ENCODE data around the gene NEDD1.

The NEDD1 gene

DNA sequence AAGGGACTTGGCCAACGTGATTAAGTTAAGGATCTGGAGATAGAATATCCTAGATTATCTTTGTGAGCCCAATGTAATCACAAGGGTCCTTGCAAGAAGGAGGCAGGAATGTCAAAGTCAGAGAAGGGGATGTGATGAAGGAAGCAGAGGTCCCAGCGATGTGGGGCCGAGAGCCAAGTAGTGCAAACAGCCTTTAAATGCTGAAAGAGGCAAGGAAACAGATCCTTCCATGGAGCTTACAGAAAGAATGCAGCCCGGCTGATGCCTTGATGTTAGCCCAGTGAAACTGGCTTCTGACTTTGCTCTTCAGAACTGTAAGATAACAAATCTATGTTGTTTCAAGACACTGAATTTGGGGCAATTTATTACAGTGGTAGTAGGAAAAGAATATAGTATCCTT is 74.9 kb downstream of the NEDD1 start:
- H3K4me3 ChIP-seq (ENCODE audit: extremely low read depth, insufficient read depth, low read length, poor library complexity, severe bottlenecking): no peak overlapping the region
- H3K9me3 ChIP-seq (ENCODE audit: control insufficient read depth, low read length): no peaks in the 10 kb centered on the region
- peaks cover 7% of the 10 kb centered on the region for H3K4me1 ChIP-seq (ENCODE audit: control insufficient read depth, insufficient read depth, low read length, poor library complexity, severe bottlenecking)
- H3K36me3 ChIP-seq (ENCODE audit: control insufficient read depth, insufficient read depth, low read length): no peaks in the 10 kb centered on the region
- WGBS, 2 experiments (ENCODE audit: insufficient coverage in 2 of 2): 79 to 92% methylated on average over 2 to 4 of the region's 4 CpGs
- H3K27ac ChIP-seq (ENCODE audit: low read depth, low read length, severe bottlenecking): no peak overlapping the region

DNA sequence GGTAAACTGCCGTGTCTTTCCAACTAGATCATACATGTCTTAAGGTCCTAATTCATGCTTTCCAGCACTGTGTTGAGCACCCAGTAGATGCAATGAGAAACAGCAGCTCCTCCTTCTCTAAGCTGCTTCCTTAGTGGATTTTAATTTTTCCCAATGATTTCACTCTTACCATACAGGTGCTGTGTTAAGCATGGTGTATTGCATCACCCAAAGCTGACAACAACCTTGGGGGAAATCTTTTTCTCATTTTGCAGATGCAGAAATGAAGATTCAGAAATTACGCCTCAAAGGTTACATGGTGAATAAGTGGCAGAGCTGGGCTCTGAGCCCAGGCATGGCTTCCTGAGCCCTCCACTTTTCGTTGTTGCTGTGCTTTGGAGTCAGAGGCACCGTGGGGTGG is 75.6 kb downstream of the NEDD1 start:
- peaks cover 7% of the 10 kb centered on the region for H3K4me1 ChIP-seq (ENCODE audit: control insufficient read depth, insufficient read depth, low read length, poor library complexity, severe bottlenecking)
- H3K4me3 ChIP-seq (ENCODE audit: extremely low read depth, insufficient read depth, low read length, poor library complexity, severe bottlenecking): no peak overlapping the region
- no peak overlapping the region for H3K27ac ChIP-seq (ENCODE audit: low read depth, low read length, severe bottlenecking)
- 83 to 97% methylated on average over 3 to 4 of the region's 4 CpGs for WGBS, 2 experiments (ENCODE audit: insufficient coverage in 2 of 2)
- no peaks in the 10 kb centered on the region for H3K9me3 ChIP-seq (ENCODE audit: control insufficient read depth, low read length)
- H3K36me3 ChIP-seq (ENCODE audit: control insufficient read depth, insufficient read depth, low read length): no peaks in the 10 kb centered on the region

DNA sequence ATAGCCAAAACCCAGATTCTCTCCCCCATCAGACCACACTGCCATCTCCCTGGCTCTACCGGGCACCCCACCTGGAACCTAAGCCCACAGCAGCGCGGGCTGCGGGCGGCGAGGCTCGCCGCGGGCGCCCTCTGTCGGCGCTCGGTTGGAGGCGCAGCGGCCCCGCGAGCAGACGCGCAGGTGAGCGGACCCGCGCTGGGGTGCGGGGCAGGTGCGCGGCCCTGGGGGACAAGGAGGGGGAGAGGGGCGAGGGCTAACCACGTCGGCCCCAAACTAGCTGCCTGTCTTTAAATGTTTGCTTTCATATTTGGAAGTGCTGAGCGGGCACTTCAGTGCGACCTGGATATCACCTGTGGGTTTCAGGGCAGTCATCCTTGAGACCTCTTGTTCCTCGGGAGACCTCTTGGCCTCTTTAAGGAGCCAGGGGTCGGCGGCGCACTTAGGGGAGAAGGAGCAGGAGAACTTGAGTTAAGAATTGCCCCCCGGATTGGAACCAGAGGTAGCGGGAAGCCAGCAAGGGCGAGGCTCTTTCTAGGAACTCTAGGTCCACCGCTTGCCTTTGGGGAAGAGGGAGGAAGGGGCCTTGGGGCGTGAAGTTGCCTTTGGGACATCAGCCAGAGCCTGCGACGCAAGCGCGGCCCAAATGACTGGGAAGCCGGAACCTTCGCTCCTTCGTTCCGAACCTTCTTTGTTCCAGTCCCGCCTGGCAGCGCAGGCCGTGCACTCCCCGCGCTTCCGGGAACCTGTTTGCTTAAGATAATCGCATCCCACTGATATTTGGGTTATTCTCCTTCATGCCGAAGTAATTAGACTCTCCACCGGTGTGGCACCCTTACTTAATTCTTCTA is 78.7 kb downstream of the NEDD1 start:
- Histone ChIP-seq H3K27ac (ENCODE audit: low read depth, low read length, severe bottlenecking) (no peak overlapping the region), H3K4me1 (ENCODE audit: control insufficient read depth, insufficient read depth, low read length, poor library complexity, severe bottlenecking) (peaks cover 5% of the 10 kb centered on the region), H3K9me3 (ENCODE audit: control insufficient read depth, low read length) (no peaks in the 10 kb centered on the region), H3K4me3 (ENCODE audit: extremely low read depth, insufficient read depth, low read length, poor library complexity, severe bottlenecking) (peak overlapping the region; percentile 32), H3K36me3 (ENCODE audit: control insufficient read depth, insufficient read depth, low read length) (no peaks in the 10 kb centered on the region)
- WGBS, 2 experiments (ENCODE audit: insufficient coverage in 2 of 2): 8 to 9% methylated on average over 46 to 50 of the region's 56 CpGs

DNA sequence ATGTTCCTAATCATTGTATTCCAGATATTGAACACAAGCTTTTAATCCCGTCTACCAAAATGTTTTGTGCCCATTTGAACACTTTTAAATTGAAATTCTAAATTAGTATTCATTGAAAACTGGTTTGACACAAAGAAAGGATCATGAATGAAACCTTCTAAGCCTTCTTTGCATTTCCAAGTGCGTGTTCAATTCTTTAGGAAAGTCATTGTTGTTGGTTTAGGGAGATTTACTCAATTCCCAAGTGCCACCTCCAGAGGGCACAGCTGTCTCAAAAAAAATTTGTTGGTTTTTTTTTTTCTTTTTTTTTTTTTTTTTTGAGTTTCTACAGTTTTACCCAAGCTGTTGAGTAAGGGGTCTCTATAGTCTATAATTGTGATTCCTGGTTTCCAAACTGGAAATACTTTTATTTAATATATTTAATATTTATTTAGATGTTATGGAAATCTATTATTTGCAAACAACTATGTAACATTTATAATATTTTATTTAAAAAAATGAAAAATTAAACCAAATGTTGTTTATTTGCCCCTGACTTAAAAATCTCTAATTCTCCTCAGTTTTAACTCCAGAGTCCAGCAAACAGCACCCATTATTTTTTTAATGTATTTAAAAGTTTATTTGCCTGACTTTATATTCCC is 79.9 kb downstream of the NEDD1 start:
- no peaks in the 10 kb centered on the region for H3K9me3 ChIP-seq (ENCODE audit: control insufficient read depth, low read length)
- H3K27ac ChIP-seq (ENCODE audit: low read depth, low read length, severe bottlenecking): no peak overlapping the region
- H3K4me1 ChIP-seq (ENCODE audit: control insufficient read depth, insufficient read depth, low read length, poor library complexity, severe bottlenecking): no peaks in the 10 kb centered on the region
- H3K4me3 ChIP-seq (ENCODE audit: extremely low read depth, insufficient read depth, low read length, poor library complexity, severe bottlenecking): no peak overlapping the region
- H3K36me3 ChIP-seq (ENCODE audit: control insufficient read depth, insufficient read depth, low read length): no peaks in the 10 kb centered on the region
- WGBS, 2 experiments (ENCODE audit: insufficient coverage in 2 of 2): no CpG with 5 or more reads among the region's 2 CpGs

DNA sequence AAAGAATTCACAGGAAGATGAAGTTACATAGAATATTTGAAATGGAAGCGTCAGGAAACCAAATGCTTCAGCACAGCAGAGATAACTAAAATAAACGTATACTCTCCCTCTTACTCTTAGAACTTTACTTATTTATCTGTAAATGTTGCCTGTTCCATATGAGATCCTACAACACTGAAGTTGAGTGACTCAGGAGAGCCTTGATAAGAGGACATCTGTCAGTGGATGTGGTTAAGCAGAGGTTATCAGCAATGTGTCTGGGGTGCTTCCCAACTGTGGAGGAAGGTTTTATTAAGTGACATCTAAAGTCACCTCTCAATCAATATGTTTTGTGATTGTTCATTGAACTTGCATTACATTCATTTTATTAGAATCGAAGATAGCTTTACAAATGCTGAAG is 81.9 kb downstream of the NEDD1 start:
- H3K9me3 ChIP-seq (ENCODE audit: control insufficient read depth, low read length): no peaks in the 10 kb centered on the region
- no peak overlapping the region for H3K27ac ChIP-seq (ENCODE audit: low read depth, low read length, severe bottlenecking)
- no peaks in the 10 kb centered on the region for H3K4me1 ChIP-seq (ENCODE audit: control insufficient read depth, insufficient read depth, low read length, poor library complexity, severe bottlenecking)
- 67% methylated on average over 1 of the region's 3 CpGs; no CpG with 5 or more reads in 1 of the 2 experiments for WGBS, 2 experiments (ENCODE audit: insufficient coverage in 2 of 2)
- H3K36me3 ChIP-seq (ENCODE audit: control insufficient read depth, insufficient read depth, low read length): no peaks in the 10 kb centered on the region
- no peak overlapping the region for H3K4me3 ChIP-seq (ENCODE audit: extremely low read depth, insufficient read depth, low read length, poor library complexity, severe bottlenecking)

DNA sequence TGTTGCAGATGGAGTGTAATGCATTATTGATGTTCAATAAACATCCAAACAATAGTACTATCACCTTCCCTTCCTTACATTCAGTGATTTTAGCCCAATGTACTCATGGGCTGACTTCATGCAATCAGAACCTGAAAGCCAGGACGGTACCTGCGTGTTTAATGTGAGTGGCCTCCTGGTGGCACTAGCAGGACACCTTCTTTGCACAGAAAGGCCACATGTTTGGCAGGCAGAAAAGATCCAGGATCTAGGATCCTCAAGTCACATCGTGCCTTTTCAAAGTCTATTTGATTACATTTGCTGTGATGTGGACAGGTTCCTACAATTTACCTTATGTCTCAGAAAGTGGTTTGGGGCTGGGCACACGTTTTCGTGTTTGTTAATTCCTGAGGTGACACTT is 82.9 kb downstream of the NEDD1 start:
- H3K36me3 ChIP-seq (ENCODE audit: control insufficient read depth, insufficient read depth, low read length): no peaks in the 10 kb centered on the region
- H3K9me3 ChIP-seq (ENCODE audit: control insufficient read depth, low read length): no peaks in the 10 kb centered on the region
- 65 to 80% methylated on average over 4 to 5 of the region's 5 CpGs for WGBS, 2 experiments (ENCODE audit: insufficient coverage in 2 of 2)
- no peak overlapping the region for H3K27ac ChIP-seq (ENCODE audit: low read depth, low read length, severe bottlenecking)
- no peak overlapping the region for H3K4me3 ChIP-seq (ENCODE audit: extremely low read depth, insufficient read depth, low read length, poor library complexity, severe bottlenecking)
- no peaks in the 10 kb centered on the region for H3K4me1 ChIP-seq (ENCODE audit: control insufficient read depth, insufficient read depth, low read length, poor library complexity, severe bottlenecking)

DNA sequence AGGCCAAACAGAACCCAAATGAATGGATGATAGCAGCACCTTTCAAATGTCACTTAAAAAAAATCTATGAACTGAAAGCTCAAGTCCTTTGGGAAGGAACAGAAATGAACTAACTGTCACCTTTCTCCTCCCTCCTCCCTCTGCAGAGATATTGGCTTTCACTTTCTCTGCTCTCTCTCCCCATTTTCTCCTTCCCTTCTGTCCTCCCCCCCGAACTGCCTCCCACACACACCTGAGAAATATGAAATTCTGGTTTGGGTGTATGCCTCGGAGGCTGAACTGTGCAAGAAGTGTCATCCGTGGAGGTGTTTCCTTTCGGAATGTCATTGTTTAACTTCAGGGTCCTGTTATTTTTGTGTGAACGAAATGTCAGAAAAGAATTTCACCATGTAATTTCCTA is 87.8 kb downstream of the NEDD1 start:
- H3K4me3 ChIP-seq (ENCODE audit: extremely low read depth, insufficient read depth, low read length, poor library complexity, severe bottlenecking): no peak overlapping the region
- H3K9me3 ChIP-seq (ENCODE audit: control insufficient read depth, low read length): no peaks in the 10 kb centered on the region
- no CpG with 5 or more reads among the region's 5 CpGs for WGBS, 2 experiments (ENCODE audit: insufficient coverage in 2 of 2)
- no peaks in the 10 kb centered on the region for H3K4me1 ChIP-seq (ENCODE audit: control insufficient read depth, insufficient read depth, low read length, poor library complexity, severe bottlenecking)
- no peaks in the 10 kb centered on the region for H3K36me3 ChIP-seq (ENCODE audit: control insufficient read depth, insufficient read depth, low read length)
- H3K27ac ChIP-seq (ENCODE audit: low read depth, low read length, severe bottlenecking): no peak overlapping the region

DNA sequence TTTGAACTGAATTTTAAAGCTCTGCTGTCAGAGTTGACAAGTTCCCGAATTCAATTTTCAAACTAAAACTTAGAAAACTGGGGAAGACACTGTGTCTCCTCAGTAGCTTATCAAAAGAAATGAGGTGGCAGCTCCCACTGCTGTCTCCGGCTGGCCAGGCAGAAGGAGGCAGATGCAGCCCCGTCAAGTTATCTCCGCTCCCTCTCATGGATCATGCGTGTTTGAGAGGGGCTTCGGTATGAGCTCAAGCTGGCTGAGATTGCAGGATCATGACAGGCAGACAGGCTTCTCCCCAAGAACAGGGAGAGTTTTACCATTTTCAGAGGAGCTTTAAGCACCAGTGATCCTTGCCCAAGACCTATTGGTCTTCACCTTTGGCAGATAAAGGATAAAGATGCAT is 88.8 kb downstream of the NEDD1 start:
- WGBS, 2 experiments (ENCODE audit: insufficient coverage in 2 of 2): 80 to 82% methylated on average over 1 to 4 of the region's 6 CpGs
- H3K4me1 ChIP-seq (ENCODE audit: control insufficient read depth, insufficient read depth, low read length, poor library complexity, severe bottlenecking): no peaks in the 10 kb centered on the region
- no peaks in the 10 kb centered on the region for H3K36me3 ChIP-seq (ENCODE audit: control insufficient read depth, insufficient read depth, low read length)
- no peaks in the 10 kb centered on the region for H3K9me3 ChIP-seq (ENCODE audit: control insufficient read depth, low read length)
- no peak overlapping the region for H3K4me3 ChIP-seq (ENCODE audit: extremely low read depth, insufficient read depth, low read length, poor library complexity, severe bottlenecking)
- no peak overlapping the region for H3K27ac ChIP-seq (ENCODE audit: low read depth, low read length, severe bottlenecking)

DNA sequence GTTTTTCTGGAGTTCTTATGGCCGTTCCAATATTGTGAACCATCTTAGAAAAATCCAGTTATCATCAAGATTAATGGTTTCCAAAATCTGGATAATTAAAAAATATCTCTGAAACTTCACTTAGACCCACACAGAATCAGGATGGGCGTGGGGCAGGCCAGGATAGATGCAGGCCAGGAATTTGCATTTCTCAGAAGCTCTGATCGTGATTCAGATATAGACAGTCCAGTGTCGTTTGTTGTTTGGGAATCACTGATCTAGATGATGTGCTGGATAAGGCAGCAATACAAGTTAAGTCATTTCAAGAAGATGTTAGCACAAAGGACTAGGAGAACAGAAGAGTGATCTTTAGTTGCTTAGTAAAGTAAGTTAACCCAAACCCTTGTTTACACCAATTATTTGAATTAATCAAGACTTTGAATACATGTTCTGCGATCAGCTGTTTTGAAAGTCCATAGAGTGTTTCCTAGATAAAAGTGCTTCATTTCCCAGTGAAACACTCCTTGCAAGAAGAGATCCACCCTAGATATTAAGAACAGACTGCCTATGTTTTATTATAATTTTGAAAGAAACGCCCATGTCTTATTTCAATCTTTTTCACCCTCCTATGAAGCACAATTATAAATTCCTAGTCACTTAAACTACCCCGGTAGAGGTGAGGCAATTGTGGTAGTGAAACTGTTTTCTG is 90.9 kb downstream of the NEDD1 start:
- H3K27ac ChIP-seq (ENCODE audit: low read depth, low read length, severe bottlenecking): no peak overlapping the region
- no peaks in the 10 kb centered on the region for H3K36me3 ChIP-seq (ENCODE audit: control insufficient read depth, insufficient read depth, low read length)
- WGBS, 2 experiments (ENCODE audit: insufficient coverage in 2 of 2): 92 to 96% methylated on average over 3 of the region's 7 CpGs
- no peaks in the 10 kb centered on the region for H3K9me3 ChIP-seq (ENCODE audit: control insufficient read depth, low read length)
- no peaks in the 10 kb centered on the region for H3K4me1 ChIP-seq (ENCODE audit: control insufficient read depth, insufficient read depth, low read length, poor library complexity, severe bottlenecking)
- no peak overlapping the region for H3K4me3 ChIP-seq (ENCODE audit: extremely low read depth, insufficient read depth, low read length, poor library complexity, severe bottlenecking)

DNA sequence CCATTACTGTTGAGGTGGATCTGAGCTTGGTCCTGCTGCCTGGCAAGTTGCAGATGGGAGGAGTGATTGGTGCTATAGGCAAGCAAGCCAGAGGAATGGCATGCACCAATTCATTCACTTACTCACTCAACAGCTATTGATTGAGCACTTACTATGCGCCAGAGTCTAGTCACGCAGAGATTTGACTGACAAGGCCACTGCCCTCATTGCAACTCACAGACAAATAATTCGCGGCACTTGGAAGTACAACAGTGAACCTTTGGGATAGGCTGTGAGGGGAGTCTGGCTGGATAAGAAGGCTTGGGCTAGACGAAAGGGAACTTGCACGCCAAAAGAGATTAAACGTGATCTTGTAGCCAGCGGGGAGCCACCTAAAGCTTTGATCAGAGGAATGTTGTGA is 96.2 kb downstream of the NEDD1 start:
- H3K36me3 ChIP-seq (ENCODE audit: control insufficient read depth, insufficient read depth, low read length): no peaks in the 10 kb centered on the region
- no peak overlapping the region for H3K4me3 ChIP-seq (ENCODE audit: extremely low read depth, insufficient read depth, low read length, poor library complexity, severe bottlenecking)
- H3K9me3 ChIP-seq (ENCODE audit: control insufficient read depth, low read length): no peaks in the 10 kb centered on the region
- 88 to 91% methylated on average over 8 of the region's 8 CpGs for WGBS, 2 experiments (ENCODE audit: insufficient coverage in 2 of 2)
- H3K27ac ChIP-seq (ENCODE audit: low read depth, low read length, severe bottlenecking): no peak overlapping the region
- no peaks in the 10 kb centered on the region for H3K4me1 ChIP-seq (ENCODE audit: control insufficient read depth, insufficient read depth, low read length, poor library complexity, severe bottlenecking)
